Measurements from ENCODE around the gene MPO. TPM values are rescaled to one million over a fixed set of nuclear protein-coding genes. Genes with fewer than 3 reads are reported as not detected.

MPO gene
- total and polyA plus RNA-seq, 9 of the 15 experiments (the other 6 are each of a cell fraction or from before 2014, with no cell fraction given) = 0.04 to 0.47 (median 0.39) TPM; not detected in 6

DNA sequence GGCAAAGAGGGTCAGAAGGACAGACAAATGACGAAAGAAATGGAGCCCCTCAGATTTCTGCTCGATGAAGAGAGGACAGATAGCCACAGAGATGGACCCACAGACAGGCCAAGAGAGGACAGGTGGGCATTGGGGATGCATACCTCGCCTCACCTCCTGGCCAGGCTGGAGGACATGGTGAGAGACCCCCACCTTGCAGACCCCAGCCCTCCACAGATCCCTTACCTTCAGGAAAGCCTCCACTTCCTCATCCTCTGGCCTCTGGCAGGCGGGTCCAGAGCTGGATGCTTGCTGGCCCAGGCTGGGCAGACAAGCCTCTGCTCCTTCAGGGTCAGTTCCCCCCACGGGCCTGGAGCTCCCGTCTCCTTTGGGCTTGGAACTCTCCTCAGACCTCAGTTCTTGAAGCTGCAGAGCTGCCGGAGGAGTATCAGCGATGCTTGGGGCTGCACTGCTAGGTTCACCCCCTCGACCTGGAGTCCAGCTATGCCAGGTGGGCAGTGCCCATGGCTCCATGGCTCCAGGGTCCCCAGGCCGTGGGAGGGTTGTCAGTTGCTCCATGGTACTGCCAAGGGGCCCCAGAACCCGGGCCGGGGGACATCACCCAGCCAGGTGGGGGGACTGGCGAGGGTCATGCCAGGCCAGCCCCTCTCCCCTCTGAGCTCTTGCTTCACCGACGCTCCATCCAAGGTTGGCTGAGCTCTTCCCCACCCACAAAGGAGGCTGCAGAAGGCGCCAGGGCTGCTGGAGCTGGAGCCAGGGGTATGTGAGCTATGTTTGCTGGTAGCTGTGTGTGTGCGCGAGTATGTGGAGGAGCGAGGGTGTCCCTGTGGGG is 46.8 kb upstream of the MPO start (continued):
- TF ChIP-seq CHD7 (IDR thresholded peaks at IDR 0.05; ENCODE audit: low read depth, low read length) (peak; percentile 85), SPI1 (IDR thresholded peaks at IDR 0.05; ENCODE audit: borderline replicate concordance, low read depth, low read length) (peak; percentile 52; the same call in 1 of the 2 replicates), ZNF609 (CRISPR knock-in tag; IDR thresholded peaks at IDR 0.05; ENCODE audit: borderline replicate concordance) (peak; percentile 81; the same call in 1 of the 2 replicates), SP1 (CRISPR knock-in tag; IDR thresholded peaks at IDR 0.05) (peak; percentile 87), CBX3 (IDR thresholded peaks at IDR 0.05; ENCODE audit: borderline replicate concordance in 1 of 2, low read length in 2 of 2) (0 out of 3 replicates have a peak, but pooled peaks of 1 of the 2 experiments have one; percentile 1), KDM5B (IDR thresholded peaks at IDR 0.05; ENCODE audit: insufficient replicate concordance, low read depth, low read length) (peak; percentile 12)
